GM13977 (cell line): ENCODE measurements around the gene YPEL1.
"Not testable (repeated sequence)": the region's sequence is repeated elsewhere in the genome, so short reads cannot be mapped to it uniquely, and the experiment has no call there.

Experiments
- DNase-seq: peaks from one replicate; pipeline ENCODE4 v3.0.0; 2012; ENCODE audit warnings: low spot score
- in situ Hi-C: fragments of 300-500 bp; cut with MboI; formaldehyde crosslinking; loops from one replicate; pipeline ENCODE4 v1.12.0; 2022; ENCODE audit warnings: low sequenced_read_pairs, low pct_unique_long_range_greater_than_20kb, mixed read lengths, inconsistent platforms; ENCODE audit not compliant: unreplicated experiment
- TF ChIP-seq, protein P1 (sequence below): IDR thresholded peaks from 2 replicates; pipeline ENCODE4 v1.5.1; 2012; ENCODE audit warnings: mild to moderate bottlenecking, control low read depth; ENCODE audit not compliant: insufficient read depth; ENCODE audit errors: extremely low read depth, missing control alignments

YPEL1 gene

DNA sequence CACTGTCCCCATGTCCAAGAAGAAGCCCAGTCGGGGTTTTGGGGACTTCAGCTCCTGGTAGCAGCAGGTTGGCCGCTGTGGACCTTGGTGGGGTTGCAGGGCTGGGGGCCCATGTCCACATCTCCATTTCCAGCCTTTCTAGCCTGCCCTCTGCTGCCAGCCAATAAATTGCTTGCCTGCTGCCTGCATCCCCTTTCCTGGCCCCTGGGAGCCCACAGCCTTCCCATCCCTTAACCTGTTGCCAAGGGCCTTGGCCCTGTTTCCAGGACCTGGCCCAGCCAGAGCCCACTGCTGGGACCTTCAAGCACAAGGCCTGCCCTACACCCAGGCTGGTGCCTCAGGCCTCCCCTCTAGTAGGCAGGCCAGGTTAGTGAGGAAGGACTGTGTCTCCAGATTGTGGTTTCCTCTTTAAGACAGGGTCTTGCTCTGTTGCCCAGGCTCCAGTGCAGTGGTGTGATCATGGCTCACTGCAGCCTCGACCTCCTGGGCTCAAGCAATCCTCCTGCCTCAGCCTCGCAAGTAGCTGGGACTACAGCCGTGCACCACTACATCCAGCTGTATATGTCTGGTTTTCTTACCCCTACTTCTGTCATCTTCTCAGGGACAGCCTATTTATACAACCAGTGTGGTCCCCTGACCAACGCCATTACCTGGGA is 40.0 kb downstream of the YPEL1 start:
- no peak for DNase-seq
- in situ Hi-C loops: no loop called here
- TF ChIP-seq, protein P1, sequence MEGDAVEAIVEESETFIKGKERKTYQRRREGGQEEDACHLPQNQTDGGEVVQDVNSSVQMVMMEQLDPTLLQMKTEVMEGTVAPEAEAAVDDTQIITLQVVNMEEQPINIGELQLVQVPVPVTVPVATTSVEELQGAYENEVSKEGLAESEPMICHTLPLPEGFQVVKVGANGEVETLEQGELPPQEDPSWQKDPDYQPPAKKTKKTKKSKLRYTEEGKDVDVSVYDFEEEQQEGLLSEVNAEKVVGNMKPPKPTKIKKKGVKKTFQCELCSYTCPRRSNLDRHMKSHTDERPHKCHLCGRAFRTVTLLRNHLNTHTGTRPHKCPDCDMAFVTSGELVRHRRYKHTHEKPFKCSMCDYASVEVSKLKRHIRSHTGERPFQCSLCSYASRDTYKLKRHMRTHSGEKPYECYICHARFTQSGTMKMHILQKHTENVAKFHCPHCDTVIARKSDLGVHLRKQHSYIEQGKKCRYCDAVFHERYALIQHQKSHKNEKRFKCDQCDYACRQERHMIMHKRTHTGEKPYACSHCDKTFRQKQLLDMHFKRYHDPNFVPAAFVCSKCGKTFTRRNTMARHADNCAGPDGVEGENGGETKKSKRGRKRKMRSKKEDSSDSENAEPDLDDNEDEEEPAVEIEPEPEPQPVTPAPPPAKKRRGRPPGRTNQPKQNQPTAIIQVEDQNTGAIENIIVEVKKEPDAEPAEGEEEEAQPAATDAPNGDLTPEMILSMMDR: no peak

DNA sequence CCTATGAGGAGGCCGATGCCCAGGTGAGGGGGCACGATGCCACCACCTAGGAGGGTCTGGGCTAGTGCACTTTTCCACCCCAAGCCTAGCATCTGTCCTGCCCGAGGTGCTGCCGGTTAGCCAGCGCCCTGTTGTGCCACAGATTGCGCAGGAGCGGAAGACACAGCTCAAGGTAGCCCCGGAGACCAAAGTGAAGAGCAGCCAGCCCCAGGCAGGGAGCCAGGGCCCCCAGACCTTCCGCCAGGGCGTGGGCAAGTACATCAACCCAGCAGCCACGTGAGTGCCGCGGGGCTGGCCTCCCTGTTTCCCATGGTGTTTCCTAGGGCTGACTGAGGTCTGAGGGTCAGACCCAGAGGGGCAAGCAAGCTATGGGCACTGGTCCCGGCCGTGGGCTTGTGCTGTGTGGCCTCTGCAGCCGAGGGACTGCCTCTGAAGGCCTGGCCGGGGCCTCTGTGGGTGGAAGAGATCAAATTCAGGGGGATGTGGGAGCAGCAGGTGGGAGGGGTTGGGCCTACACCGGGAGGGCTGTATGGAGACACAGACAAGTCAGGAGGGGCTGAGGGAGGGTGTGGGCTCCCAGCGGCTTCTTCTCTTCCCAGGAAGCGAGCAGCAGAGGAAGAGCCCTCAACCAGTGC is 40.7 kb downstream of the YPEL1 start:
- no peak for DNase-seq
- TF ChIP-seq, protein P1: no peak
- in situ Hi-C loops: no loop called here

DNA sequence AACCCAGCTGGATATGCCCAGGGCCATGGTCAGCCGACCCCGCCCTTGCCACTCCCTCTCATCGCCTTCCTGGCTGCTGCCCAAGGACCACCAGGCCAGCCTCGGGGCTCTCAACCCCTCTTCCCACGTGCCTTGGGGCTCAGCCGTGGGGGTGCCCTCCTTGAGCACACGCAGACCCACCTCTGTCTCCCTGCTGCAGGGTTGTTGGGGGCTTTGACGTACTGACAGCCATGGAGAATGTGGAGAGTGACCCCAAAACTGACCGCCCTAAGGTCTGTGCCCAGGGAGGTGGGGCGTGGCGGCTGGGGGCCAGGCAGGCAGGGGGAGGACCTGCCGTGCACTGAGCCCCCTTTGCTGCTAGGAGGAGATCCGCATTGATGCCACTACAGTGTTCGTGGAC is 41.2 kb downstream of the YPEL1 start:
- DNase-seq: no peak
- TF ChIP-seq, protein P1: no peak
- in situ Hi-C loops: no loop called here

DNA sequence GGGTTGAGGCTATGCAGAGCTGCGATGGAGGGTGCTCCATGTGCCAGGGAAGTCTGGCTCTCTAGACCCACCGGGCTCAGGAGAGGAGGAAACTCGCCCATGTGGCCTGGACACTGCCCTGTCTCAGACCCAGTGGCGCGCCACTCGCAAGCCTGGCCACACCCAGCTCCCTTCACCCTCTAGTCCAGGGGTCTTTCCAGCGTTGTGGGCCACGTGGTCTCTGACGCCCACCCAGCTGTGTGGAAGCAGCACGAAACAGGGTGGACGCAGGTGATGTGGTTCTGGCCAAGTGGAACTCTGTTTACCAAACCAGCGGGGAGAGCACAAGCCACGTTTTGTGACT is 41.6 kb downstream of the YPEL1 start:
- TF ChIP-seq, protein P1: no peak
- in situ Hi-C loops: no loop called here
- no peak for DNase-seq

DNA sequence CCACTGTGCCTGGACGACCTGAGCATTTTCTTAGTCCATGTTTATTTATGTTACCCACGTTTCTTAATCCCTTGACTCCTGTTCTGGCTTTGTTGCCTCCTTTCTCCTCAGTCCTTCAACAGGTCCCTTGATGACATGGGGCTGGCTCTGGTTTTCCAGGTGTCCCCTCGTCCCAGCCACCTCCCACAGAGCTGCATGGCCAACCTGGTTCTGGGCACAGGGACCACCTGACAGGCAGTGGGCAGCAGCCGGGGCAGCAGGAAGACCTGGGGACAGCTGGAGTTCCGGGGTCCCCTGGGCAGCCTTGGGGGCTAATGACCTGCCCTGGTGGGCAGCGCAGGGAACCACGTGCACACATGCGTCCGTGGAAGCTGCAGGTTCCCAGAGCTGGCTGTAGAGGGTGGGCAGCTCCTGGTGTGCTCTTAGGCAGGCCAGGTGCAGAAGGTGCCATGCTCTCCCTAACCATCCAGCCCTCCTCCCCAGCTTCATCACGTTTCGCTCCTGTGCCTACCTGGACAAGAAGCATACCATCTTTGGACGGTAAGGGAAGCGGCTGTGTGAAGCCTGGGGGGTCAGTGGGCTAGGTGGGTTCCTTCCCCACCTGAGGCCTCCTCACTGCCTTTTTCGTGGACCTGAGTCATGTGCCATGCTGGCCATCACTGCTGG is 42.1 kb downstream of the YPEL1 start:
- TF ChIP-seq, protein P1: no peak
- DNase-seq: no peak
- in situ Hi-C loops: no loop called here

DNA sequence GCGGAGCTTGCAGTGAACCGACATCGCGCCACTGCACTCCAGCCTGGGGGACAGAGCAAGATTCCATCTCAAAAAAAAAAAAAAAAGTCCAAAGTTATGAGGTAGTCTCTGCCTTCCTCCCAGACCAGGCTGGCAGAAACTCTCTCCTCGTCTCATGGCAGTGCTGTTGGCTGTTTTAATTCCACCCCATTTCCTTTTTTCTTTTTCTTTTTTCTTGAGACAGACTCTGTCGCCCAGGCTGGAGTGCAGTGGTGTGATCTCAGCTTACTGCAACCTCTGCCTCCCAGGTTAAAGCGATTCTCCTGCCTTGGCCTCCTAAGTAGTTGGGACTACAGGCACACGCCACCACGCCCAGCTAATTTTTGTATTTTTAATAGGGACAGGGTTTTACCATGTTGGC is 42.7 kb downstream of the YPEL1 start:
- DNase-seq, in situ Hi-C loops: not testable (repeated sequence)

DNA sequence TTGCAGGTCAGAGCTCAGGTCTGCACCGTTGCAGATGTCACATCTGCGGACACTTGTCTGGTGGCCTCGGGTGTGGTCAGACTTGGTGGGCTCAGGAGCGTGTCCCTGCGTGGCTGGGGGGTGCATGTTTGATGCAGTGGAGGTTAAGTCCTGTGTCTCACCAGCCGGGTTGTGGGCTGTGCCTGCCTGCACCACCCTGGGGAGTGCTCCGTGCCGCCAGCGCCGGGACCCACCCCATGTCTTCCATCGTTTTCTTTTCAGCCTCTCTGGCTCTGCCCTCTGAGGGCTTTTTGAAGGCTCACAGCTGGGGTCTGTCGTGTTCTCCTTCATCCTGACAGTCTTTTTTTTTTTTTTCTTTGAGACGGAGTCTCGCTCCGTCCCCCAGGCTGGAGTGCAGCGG is 43.8 kb downstream of the YPEL1 start:
- no peak for DNase-seq
- TF ChIP-seq, protein P1: no peak
- in situ Hi-C loops: no loop called here
